Kasumi-1 (cell line): ENCODE results near the gene RBL1.

Experiments
- DNase-seq, 2 experiments: peaks; one replicate each; lab custom pipeline; 2025; lab: John Stamatoyannopoulos, UW

The RBL1 gene

GRCh38 chr20:36950414-36951197 is 145.2 kb downstream of the RBL1 start:
- DNase-seq, result peak; percentile 16 to 44
